ENCODE results near the gene PLEKHA6. TPM values are rescaled to one million over a fixed set of nuclear protein-coding genes. Genes with fewer than 3 reads are reported as not detected.

The PLEKHA6 gene
- polyA plus RNA-seq, 1 donor from 2014 or later: 22.6 TPM

DNA sequence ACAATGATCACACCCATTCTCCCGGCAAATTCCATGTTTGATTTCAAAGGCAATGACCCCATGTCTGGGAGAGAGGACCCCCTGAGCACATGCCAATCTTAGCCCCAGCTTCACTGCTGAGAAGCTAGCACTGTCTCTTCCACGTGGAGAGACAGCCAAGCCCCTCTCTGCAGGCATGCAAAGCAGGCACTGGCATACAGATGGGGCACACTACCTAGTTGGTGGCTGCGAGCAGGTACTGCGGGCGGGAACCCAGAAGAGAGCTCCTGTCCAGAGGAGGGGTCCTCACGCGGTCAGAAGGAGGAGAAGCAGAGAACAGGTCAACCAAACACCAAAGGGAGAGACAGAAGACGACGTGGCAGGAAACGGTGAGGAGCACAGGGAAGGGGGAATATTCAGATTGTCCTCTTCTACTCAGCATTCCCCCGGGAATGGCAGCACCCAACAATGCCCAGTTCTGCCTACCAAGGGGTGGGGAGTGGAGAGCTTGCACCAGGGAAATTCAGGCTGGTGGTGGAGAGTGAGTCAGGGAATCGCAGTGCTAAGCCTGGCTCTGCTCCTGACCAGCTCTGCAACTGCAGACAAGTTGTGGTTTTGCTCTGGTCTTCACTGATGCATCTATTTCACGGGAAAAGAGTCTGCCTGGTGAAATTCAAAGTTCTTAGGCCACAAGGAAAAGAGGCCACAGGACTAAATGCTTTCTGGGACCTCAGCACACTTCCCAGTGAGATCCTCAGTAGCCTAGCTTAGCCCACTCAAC is 97.8 kb downstream of the PLEKHA6 start:
- H3K4me2 ChIP-seq (ENCODE audit: low read length): no peak overlapping the region
- no peak overlapping the region for H3K4me3 ChIP-seq (ENCODE audit: low read length)
- H3K9me3 ChIP-seq (ENCODE audit: low read length): no peaks in the 10 kb centered on the region
- H2AFZ ChIP-seq (ENCODE audit: low read depth, low read length): no peak overlapping the region
- H3F3A ChIP-seq (ENCODE audit: insufficient read depth, low read length, poor library complexity, severe bottlenecking): no peaks in the 10 kb centered on the region
- no peak overlapping the region for H3K27ac ChIP-seq (ENCODE audit: low read length)
- no peaks in the 10 kb centered on the region for H3K9me2 ChIP-seq (ENCODE audit: insufficient read depth, low read length)
- H4K20me1 ChIP-seq (ENCODE audit: insufficient read depth): no peaks in the 10 kb centered on the region
- peaks cover 33% of the 10 kb centered on the region for H3K36me3 ChIP-seq (ENCODE audit: insufficient read depth, low read length)
- H3K9ac ChIP-seq (ENCODE audit: low read length): no peak overlapping the region
- no peak for TF ChIP-seq TAF1 (IDR thresholded peaks at IDR 0.05; ENCODE audit: low read depth)
- no peak for TF ChIP-seq POLR2AphosphoS5 (IDR thresholded peaks at IDR 0.05)
- TF ChIP-seq, protein P1, sequence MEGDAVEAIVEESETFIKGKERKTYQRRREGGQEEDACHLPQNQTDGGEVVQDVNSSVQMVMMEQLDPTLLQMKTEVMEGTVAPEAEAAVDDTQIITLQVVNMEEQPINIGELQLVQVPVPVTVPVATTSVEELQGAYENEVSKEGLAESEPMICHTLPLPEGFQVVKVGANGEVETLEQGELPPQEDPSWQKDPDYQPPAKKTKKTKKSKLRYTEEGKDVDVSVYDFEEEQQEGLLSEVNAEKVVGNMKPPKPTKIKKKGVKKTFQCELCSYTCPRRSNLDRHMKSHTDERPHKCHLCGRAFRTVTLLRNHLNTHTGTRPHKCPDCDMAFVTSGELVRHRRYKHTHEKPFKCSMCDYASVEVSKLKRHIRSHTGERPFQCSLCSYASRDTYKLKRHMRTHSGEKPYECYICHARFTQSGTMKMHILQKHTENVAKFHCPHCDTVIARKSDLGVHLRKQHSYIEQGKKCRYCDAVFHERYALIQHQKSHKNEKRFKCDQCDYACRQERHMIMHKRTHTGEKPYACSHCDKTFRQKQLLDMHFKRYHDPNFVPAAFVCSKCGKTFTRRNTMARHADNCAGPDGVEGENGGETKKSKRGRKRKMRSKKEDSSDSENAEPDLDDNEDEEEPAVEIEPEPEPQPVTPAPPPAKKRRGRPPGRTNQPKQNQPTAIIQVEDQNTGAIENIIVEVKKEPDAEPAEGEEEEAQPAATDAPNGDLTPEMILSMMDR (IDR thresholded peaks at IDR 0.05; ENCODE audit: poor library complexity, severe bottlenecking): no peak
- no peak for TF ChIP-seq EZH2 (IDR thresholded peaks at IDR 0.05; ENCODE audit: borderline replicate concordance, insufficient read depth, low read length, poor library complexity, severe bottlenecking)
- no peak for TF ChIP-seq SMC3 (conservative IDR thresholded peaks at IDR 0.05; ENCODE audit: poor library complexity)
- TF ChIP-seq RAD21 (conservative IDR thresholded peaks at IDR 0.05): no peak
- TF ChIP-seq MXI1 (conservative IDR thresholded peaks at IDR 0.05; ENCODE audit: poor library complexity, severe bottlenecking): no peak
- TF ChIP-seq REST (IDR thresholded peaks at IDR 0.05; ENCODE audit: borderline replicate concordance): no peak
- TF ChIP-seq EP300 (conservative IDR thresholded peaks at IDR 0.05; ENCODE audit: poor library complexity, severe bottlenecking): no peak
- no peaks in the 10 kb centered on the region for H3K27me3 ChIP-seq (ENCODE audit: insufficient read depth, low read depth, low read length)
- H3K79me2 ChIP-seq (replicated peaks; ENCODE audit: insufficient read depth, low read length): no peaks in the 10 kb centered on the region

GRCh38 chr1:204261266-204261665 is 98.5 kb downstream of the PLEKHA6 start:
- no peaks in the 10 kb centered on the region for H3K9me3 ChIP-seq (ENCODE audit: low read length)
- no peaks in the 10 kb centered on the region for H3K79me2 ChIP-seq (replicated peaks; ENCODE audit: insufficient read depth, low read length)
- H3K27me3 ChIP-seq (ENCODE audit: insufficient read depth, low read depth, low read length): no peaks in the 10 kb centered on the region
- no peak overlapping the region for H2AFZ ChIP-seq (ENCODE audit: low read depth, low read length)
- H3F3A ChIP-seq (ENCODE audit: insufficient read depth, low read length, poor library complexity, severe bottlenecking): no peaks in the 10 kb centered on the region
- H3K9me2 ChIP-seq (ENCODE audit: insufficient read depth, low read length): no peaks in the 10 kb centered on the region
- no peak overlapping the region for H3K4me2 ChIP-seq (ENCODE audit: low read length)
- H4K20me1 ChIP-seq (ENCODE audit: insufficient read depth): no peaks in the 10 kb centered on the region
- no peak overlapping the region for H3K27ac ChIP-seq (ENCODE audit: low read length)
- H3K4me3 ChIP-seq (ENCODE audit: low read length): no peak overlapping the region
- no peak overlapping the region for H3K9ac ChIP-seq (ENCODE audit: low read length)
- peaks cover 33% of the 10 kb centered on the region for H3K36me3 ChIP-seq (ENCODE audit: insufficient read depth, low read length)
- TF ChIP-seq EZH2 (IDR thresholded peaks at IDR 0.05; ENCODE audit: borderline replicate concordance, insufficient read depth, low read length, poor library complexity, severe bottlenecking) (no peak), POLR2AphosphoS5 (IDR thresholded peaks at IDR 0.05) (no peak), RAD21 (conservative IDR thresholded peaks at IDR 0.05) (no peak), SMC3 (conservative IDR thresholded peaks at IDR 0.05; ENCODE audit: poor library complexity) (no peak), MXI1 (conservative IDR thresholded peaks at IDR 0.05; ENCODE audit: poor library complexity, severe bottlenecking) (no peak), EP300 (conservative IDR thresholded peaks at IDR 0.05; ENCODE audit: poor library complexity, severe bottlenecking) (no peak), TAF1 (IDR thresholded peaks at IDR 0.05; ENCODE audit: low read depth) (no peak), REST (IDR thresholded peaks at IDR 0.05; ENCODE audit: borderline replicate concordance) (no peak)
- TF ChIP-seq, protein P1 (IDR thresholded peaks at IDR 0.05; ENCODE audit: poor library complexity, severe bottlenecking): no peak

Measured in neural cell (in vitro differentiated cells).